Measurements from ENCODE around the gene CELF6. TPM values are rescaled to one million over a fixed set of nuclear protein-coding genes. Genes with fewer than 3 reads are reported as not detected.
"Not testable (repeated sequence)": the region's sequence is repeated elsewhere in the genome, so short reads cannot be mapped to it uniquely, and the experiment has no call there.

Gene CELF6
- total RNA-seq, 1 donor from 2014 or later: 6.7 TPM

DNA sequence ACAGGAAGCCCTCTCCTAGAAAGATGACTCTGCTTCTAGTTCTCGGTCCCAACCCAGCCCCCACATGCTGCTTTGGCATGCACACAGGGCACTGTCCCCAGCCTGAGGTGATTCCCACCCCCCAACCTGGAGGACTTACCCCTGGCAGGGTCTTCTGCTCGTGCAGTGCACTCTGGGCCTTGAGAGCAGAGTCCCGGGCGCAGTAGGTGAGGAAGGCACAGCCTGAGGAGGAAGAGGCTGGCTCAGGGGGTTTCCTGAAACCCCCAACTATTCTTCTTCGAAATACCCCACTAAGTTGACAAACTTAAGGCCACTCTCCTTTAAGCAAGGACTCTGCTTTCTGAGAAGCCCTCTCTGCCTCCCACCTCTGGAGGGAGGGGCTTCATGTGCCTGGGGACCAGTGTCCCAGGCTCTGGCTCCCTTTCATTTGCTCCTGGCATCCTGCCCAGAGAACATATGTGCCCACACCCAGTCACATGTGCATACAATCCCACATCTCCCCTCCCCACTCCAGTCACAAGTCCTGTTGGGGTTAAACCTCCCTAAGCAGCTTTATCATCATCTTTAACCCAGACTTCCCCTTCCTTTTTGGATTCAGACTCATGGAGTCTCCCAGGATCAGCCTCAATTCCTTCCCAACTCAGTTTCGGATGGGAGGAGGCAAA is 4.1 kb downstream of the CELF6 start:
- DNase-seq: no peak

DNA sequence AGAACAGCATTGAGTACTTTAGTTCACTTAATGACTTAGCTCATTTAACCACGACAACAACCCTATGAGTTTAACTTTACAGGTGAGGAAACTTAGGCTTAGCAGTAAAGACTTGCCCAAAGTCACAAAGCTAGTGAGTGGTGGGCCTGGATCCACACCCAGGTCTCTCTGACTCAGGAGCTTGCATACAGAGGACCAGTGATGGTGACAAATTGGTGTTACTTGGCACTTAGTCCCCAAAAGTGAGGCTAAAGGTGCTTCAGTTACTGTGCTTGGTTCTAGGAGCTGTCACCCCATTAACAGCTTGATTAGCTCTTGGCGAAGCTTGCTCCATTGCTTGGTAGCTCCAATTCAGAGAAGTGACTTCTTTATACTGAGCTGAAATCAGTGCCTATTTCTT is 6.1 kb downstream of the CELF6 start:
- no peak for DNase-seq

DNA sequence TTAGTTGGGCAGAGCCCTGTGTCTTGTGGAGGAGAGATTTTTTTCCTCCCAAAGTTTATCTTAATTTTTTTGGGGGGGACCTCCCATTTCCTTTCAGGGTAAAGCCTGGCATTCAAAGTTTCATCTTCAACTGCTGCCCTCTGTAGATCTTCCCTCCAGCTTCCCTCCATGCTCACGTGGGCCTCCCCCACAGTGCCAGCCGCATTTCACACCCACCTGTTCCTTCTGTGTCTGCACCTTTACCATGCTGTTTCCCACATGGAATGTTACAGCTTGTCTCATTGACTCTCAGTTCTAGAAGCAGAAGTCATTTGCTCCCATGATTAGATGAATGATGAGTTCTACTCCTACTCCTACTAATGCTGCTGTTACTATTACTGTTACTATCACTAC is 6.5 kb downstream of the CELF6 start:
- no peak for DNase-seq

DNA sequence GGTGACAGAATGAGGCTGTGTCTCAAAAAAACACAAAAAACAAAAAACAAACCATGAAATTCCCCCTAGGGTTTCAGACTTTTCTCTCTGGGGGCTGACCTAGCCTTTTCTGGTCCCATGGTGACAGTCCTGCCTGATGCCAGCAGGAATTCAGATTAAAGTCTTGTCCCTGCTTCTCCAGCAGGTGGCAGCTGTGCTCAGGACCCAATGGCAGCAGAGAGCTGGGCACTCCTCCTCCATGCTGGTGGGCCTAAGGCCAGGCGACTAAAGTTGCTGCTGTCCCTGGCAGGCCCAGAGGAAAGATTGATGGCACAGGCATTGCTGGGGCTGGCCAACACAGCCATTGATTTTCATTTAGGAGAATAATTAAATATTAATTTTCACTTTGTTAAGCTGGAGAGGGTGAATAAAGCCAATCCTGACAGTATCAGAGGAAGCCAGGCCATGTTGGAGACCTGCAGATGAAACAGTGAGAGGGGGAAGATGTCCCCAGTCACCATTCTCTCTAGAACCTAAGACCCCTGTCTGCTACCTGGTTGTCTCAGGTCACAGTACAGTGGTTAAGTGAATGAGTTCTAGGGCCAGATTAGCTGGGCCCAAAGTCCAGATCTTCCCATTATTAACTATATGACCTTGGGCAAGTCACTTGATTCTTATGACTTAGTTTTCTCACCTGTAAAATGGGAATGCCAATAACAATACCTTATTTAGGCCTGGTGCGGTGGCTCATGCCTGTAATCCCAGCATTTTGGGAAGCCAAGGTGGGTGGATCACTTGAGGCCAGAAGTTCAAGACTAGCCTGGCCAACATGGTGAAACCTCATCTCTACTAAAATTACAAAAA is 7.1 kb downstream of the CELF6 start:
- DNase-seq: peak; percentile 54

DNA sequence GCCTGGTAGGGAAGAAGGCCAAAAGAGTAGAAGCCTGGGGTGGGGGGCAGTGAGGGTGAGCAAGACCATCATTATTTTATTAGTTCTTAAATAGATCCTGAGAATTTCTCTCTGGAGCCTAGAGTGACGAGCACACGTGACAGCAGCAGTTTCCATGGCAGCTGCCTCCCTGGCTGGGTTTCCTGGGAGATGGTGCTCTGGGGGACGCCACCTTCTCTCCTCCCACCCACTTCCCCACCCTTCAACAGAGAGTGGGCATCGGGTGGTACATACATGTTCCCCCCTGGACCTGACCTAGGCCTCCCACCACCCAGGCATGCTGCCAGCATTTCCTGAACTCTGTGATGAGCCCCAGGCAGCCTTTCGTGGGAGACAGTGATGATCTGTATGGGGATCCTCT is 12.9 kb downstream of the CELF6 start:
- no peak for DNase-seq

DNA sequence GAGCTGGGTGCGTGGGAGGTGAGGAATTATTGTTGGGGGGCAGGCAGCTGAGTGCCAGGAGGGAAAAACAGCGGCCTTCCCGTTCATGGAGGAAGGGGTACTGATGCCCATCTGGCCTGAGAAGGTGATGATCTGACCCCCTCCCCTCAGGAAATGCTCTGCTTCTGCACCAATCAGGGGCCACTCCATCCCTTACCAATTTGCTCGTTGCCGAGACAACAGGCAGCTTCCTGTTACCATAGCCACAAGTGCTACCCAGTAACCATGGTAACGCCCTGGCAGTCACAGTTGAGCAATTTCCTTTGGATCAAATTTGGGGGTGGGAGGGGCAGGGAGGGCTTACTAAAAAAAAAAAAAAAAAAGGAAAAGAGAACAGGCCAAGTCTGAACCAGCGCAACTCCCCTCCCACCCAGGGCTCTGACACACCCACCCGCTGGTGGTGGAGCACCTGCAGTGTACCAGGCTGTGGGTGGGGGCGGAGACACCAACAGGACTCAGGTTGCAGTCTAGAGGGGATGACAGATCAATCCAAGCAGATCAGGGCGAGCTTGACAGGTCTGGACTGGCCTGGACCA is 13.7 kb downstream of the CELF6 start:
- peak; percentile 67 for DNase-seq

DNA sequence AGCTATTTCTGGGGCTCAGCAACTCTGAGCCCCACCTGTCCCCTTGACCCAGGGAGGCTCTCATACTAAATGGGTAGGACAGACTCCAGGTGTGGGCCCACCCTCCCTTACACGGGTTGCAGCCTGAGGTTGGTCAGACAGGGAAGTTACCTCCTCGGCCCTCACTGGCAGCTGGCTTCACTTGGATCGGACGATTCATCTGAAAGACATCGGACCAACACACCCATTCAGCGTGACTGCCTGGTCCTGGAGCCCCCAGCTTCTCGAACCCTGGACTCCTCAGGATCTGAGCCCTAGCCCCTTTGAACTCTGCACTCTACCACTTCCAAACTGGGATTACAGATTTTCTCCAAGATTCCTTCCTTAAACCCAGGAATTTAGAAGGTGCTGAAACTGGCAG is 15.4 kb downstream of the CELF6 start:
- DNase-seq: no peak

DNA sequence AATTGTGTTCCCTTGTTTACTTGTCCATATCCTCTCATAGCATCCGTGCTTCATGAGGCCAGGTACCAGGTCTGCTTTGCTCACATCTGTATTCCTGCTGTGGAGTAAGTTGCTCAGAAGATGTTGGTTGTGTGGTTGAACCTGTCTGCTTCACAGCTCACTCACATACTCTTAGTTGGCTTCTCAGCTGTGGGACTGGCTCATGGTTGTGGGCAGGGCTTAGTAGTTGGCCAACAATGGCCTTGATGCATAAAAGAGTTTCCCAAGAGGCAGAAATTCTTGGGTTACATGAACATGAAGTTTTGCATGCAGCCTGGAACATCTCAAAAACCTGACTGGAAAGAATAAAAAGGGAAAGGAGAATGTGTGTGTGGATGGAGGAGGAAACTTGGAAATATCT is 17.0 kb downstream of the CELF6 start:
- DNase-seq: no peak

DNA sequence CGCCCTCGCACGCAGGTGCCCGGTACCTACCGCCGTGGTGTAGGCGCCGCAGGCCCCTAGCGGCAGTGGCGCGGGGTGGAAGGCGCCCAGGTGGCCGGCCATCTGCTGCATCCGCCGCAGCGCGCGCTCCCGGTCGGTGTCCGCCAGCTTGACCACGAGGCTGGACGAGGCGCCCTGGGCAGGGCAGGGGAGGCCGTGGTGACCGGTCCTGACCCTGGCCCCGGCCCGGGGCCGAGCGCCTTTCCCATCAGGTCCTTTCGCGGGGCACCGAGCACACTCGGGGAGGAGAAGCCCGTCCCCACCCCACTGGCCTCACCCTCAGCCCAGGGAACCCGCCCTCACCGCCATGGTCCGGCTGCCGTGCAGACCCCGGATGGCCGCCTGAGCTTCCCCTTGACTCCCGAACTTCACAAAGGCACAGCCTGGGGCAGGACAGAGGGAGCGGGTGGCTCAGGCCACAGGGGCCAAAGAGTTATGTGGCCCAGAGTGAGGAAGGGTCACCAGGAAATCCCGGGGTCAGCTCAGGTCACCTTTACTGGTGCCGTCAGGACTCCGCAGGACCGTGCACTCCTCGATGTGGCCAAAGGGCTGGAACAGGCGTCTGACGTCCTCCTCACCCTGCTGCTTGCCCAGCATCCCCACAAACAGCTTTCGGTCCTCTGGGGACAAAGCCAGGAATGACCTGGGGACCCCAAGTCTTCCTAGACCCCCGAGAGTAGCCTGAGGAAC is 30.2 kb downstream of the CELF6 start:
- no peak for DNase-seq

DNA sequence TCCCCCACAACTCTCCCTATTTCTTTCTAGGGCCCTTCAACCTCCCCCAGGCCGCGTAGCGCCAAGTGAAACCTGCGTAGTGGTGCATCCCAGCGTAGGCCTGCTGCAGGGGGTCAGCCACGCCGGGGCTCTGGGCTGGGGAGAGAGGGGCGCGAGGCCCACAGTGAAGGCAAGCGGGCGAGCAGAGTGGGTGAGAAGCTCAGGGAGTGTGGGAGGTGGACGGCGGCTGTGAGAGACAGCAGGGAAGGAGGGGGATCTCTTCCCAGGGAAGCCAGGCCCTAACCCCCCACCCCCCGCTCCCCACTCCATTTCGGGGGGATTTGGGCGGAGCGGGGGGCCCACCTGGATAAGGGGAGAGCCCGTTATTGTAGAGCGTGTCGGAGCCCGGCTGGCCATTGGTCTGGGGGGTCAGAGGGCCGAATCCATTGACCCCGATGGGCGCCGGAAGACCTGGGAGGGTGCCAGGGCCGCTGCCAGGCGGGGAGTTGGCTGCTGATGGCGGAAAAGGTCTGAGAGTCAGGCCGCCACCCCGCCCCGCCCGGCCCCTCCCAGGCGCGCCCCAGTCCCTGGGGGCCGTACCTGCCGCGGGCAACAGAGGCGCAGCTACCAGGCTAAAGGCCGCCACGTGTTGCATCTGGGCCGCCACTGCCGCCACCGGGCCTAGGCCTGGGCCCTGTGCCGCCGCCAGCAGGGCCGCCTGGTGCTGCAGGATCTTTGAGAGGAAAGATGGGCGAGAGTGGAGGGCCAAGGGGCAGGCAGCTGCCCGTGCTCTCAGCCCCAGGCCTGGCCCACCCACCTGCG is 31.0 kb downstream of the CELF6 start:
- no peak for DNase-seq

DNA sequence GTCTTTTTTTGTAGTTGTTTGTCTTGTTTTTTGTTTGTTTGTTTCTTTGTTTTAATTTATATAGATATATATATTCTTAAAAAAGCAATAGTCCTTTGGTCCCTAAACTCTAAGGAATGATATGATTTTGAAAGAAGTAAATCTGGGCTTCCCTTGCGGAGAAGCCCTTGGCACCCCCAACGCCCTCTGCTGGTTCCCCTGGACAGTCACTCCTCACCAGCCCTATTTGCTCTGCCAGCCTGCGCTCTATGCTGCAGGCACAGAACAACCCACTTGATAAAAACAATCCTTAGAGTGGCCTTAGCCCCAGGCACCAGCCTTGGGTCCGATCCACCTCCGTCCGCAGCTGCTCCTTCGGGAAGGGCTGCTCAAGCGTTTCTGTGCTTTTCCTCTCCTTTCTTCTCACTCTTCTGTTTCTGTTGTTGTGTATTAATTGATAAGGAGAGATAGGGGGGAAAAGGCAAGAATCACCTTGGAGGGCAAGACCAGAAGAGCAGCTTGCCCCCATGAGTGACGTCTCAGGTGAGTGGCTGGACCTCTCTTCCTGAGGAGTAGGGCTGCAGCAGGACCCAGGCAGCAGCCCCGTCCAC is 33.9 kb downstream of the CELF6 start:
- no peak for DNase-seq

DNA sequence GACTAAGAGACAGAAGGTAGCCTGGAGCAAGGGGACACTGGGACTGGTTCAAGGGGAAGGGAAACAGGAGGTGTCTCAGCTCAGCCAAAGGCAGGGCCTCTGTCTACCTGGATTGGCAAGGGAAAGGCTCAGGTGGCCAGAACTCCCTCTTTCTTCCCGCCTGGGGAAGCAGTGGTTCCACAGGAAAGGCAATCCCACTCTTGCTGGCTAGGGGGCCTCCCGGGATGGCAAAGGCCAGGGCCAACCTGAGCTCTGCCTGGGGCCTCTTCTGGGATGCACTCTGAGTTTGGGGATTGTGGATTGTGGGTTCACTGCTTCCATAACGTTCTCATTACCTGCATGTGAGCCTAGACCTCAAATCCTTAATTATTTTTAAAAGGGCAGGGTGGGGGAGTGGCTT is 34.6 kb downstream of the CELF6 start:
- no peak for DNase-seq

DNA sequence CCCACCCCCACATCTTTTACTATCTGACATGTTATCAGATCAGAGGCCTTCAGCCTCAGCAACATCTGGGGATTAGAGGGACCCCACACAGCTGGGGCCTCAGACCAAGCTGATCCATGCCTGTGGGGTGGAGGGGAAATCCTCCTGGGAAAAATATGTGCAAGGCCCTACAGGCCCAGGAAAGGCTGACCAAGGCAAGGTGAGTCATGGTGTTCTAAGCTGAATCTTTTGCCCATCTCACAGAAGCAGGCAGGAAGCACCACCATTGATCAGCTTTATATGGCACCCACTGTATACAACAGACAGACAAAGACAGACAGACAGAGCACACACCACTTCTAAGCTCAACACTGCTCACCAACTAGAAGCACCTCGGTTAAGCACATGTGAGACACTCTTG is 35.2 kb downstream of the CELF6 start:
- no peak for DNase-seq

DNA sequence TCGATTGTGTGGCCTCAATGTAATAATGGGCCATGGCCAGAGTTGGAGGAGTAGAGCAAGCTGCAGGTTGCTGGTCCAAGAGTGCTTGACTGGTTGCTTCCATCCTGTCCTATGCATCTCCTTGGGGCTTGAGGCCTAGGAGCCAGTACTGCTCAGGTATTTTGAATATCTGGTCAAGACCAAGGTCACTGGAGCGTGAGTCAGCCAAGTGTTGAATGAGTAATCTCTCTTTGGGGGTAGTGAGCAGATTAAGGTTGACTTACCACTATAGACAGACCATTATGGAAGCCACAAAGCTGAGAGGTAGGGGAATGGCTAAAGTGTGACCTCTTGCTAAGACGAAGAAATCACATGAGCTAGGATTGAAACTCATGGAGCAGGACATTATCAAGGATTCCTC is 38.2 kb downstream of the CELF6 start:
- DNase-seq: no peak

DNA sequence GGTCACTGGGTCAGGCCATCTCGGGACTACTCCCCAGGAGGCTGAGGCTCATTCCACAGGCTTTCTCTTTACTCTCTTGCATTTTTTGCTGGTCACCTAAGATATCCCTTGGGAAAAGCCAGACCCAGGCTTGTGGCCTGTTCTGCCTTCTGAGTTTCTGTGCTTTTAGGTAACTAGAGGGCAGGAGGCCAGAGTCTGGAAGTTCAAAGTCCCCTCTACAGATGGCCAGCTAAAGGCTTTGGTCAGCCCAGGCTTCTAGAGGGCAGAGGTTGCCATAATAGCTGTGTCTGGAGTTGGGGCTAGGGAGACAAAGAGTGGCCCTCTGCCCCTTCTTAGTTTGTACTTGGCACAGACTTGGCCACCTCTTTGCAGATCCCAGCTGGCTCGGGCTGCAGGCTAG is 39.2 kb downstream of the CELF6 start:
- DNase-seq: no peak

DNA sequence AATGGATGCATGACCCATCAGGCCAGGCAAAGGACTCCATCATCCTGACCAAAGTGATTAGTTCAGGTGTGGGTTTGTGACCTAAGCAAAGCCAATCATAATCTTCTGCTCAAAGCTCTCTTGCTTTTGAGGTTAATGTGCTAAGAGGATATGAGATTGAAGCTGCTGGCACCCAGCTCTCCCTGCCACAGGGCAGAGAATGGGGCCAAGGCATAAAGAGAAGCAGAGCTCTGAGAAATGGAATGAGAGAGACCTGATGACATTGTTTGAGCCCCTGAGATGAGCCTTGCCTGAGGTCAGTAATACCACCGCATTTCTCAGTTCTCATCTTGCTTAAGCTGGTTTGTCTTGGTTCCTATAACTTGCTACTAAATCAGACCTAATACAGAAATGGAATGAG is 41.2 kb downstream of the CELF6 start:
- DNase-seq: no peak

DNA sequence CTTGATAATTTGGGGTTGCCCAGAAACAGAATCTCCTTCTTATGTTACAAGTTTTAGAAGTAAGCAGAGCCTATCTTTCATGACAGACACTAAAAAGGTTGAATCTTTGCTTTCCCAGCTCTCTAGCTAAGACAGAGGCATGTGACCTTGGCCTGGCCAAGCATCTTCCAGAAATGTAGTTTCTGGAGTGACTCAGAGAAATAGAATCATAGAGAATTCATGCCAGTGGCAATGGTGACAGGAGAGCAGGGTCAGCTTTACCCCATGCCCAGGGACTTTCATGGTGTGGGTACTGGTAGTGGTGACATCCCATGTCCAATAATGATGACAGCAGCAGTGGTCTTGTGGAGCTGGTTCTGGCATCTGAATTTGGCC is 43.6 kb downstream of the CELF6 start:
- no peak for DNase-seq

DNA sequence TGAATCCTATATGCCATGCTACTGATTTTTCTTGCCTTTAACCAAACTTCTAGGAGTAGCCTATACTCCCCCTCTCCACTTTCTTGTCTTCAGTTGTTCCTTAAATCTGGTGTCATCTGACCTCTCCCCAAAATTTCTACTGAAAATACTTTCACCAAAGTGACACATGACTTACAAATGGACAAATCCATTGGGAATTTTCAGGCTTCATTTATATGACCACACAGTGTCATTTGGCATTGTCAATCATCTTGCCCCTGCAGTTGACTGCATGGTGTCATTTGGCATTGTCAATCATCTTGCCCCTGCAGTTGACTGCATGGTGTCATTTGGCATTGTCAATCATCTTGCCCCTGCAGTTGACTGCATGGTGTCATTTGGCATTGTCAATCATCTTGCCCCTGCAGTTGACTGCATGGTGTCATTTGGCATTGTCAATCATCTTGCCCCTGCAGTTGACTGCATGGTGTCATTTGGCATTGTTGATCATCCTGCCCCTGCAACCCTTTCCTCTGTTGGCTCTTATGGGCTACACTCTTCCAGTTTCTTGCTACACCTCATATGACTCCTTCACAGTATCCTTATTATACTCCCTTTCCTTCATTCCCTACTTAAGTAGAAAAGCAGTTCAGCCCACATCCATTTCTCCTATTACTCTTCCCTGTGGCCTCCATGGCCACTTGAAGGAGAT is 44.2 kb downstream of the CELF6 start:
- not testable (repeated sequence) for DNase-seq

DNA sequence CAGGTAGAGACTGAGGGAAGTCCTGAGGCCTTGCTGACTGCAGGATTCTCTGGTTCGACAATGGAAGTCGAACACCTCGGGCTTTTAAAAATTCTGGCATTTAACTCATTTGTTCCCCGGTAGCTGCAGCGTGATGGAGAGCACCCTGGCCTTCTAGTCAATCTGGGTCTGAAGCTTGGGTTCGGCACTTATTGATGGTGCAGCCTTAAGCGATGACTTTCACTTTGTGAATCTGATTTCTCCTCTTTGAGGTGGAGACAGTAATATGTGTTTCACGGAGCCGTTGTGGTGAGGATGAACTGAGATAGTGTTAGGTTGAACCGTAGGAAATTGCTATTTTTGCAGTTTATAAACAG is 47.0 kb downstream of the CELF6 start:
- no peak for DNase-seq

DNA sequence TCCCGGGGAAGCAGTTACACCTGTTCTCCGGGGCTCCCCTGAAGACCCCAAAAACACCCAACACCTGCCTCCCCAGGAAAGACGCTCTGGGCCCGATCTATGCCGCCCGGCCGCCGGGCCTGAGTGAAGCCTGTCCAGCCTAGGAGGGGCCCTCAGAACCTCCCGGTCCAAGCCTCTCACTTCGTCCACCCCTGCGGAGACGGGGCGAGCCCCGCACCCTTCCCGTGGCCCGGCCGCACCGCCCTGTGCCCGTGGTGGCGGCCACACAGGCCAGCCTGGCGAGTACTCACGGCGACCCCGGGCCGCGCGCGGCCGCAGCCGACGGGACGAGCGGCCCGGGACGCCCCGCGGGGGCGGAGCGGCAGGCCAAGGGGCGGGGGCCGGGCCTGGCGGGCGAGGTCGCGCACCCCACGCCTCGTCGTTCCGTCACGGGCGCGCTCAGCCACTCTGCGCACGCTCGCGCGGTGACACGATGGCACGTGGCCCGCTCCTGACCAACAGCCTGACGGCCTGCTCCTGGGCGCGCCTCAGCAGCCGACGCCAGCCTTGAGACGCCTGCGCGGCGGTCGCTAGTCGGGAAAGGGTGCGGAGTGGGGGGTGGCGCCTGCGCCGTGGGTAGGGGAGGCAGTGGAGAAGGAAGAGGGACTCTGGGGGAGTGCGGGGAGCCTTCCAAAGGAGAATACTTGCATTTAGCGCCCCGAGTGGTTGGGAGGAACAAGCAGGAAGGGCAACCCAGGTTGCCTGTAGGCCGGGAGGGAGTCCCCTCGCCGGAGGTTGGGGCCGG is 47.6 kb downstream of the CELF6 start, which contains the start of gene PARP6:
TSS of gene PARP6 (minus strand) at position 342 of the 784 bp plus-strand sequence. CDS start 5,077 bp downstream, outside the sequence.
- DNase-seq: peak; percentile 98

Measured in occipital lobe (tissue), 2 donors.